HepG2 (cell line): ENCODE measurements around the gene SLC38A9.

Source experiments
- CREB1 ChIP-seq, 2 experiments: fragments of 450-650 bp in 1 of 2; IDR thresholded peaks; 2 replicates each; pipeline ENCODE4 v1.6.1; 2016 to 2017; ENCODE audit warnings: control low read depth in 1 of 2, mild to moderate bottlenecking in 1 of 2, missing compliant biosample characterization in 1 of 2, missing genetic modification characterization in 1 of 2
- GATAD2A ChIP-seq: IDR thresholded peaks from 2 replicates; pipeline ENCODE4 v1.6.1; 2016
- MYC ChIP-seq: sonication (generic); formaldehyde crosslinking; IDR thresholded peaks from 2 replicates; pipeline ENCODE4 v1.9.0; 2021; ENCODE audit warnings: missing genetic modification reagents, borderline replicate concordance
- POLR2A ChIP-seq, 2 experiments: IDR thresholded peaks; 2 replicates each; pipeline ENCODE4 v1.6.1; 2011; ENCODE audit warnings: low read depth in 2 of 2, low read length in 2 of 2, mild to moderate bottlenecking in 1 of 2, moderate library complexity in 1 of 2; ENCODE audit not compliant: insufficient read depth in 1 of 2
- TF ChIP-seq, protein P1 (sequence below): IDR thresholded peaks from 2 replicates; pipeline ENCODE4 v1.6.1; 2016; ENCODE audit warnings: missing compliant biosample characterization, missing genetic modification reagents, borderline replicate concordance
- TF ChIP-seq, protein P2 (sequence below): sonication (generic); formaldehyde crosslinking; IDR thresholded peaks from 2 replicates; pipeline ENCODE4 v1.5.0; 2020; ENCODE audit warnings: mild to moderate bottlenecking, missing genetic modification reagents, moderate library complexity
- TF ChIP-seq, protein P3 (sequence below): sonication (generic); formaldehyde crosslinking; IDR thresholded peaks from 2 replicates; pipeline ENCODE4 v1.8.0; 2022; ENCODE audit warnings: mild to moderate bottlenecking, missing genetic modification reagents, moderate library complexity

DNA sequence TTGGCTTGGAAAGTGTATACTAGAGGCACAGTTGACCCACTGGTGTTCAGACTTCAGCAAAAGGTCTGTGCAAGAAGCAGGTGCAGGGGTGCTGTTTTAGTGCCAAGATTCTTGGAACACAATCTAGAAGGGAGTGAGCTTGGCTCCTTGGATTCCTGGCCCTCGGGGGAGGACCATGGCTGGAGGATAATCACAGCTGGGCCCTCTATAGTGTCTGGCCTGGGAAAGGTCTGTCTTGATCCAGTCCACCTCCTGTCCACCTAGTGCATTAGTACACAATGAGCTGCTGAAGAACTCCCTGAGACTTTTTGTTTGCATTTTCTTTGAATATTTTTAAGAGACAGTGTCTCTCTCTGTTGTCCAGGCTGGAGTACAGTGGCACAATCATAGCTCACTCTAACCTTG lies 126.9 kb downstream of the SLC38A9 start:
- TF ChIP-seq, protein P1, sequence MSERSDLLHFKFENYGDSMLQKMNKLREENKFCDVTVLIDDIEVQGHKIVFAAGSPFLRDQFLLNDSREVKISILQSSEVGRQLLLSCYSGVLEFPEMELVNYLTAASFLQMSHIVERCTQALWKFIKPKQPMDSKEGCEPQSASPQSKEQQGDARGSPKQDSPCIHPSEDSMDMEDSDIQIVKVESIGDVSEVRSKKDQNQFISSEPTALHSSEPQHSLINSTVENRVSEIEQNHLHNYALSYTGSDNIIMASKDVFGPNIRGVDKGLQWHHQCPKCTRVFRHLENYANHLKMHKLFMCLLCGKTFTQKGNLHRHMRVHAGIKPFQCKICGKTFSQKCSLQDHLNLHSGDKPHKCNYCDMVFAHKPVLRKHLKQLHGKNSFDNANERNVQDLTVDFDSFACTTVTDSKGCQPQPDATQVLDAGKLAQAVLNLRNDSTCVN (CRISPR knock-in tag), result no peak
- TF ChIP-seq POLR2A (IDR thresholded peaks at IDR 0.05; ENCODE audit: insufficient read depth in 1 of 2, low read depth in 2 of 2, low read length in 2 of 2), result no peak
- TF ChIP-seq CREB1 (IDR thresholded peaks at IDR 0.05), result no peak
- no peak for TF ChIP-seq CREB1 (CRISPR knock-in tag; IDR thresholded peaks at IDR 0.05)
- TF ChIP-seq MYC (CRISPR knock-in tag), result no peak
- TF ChIP-seq, protein P2, sequence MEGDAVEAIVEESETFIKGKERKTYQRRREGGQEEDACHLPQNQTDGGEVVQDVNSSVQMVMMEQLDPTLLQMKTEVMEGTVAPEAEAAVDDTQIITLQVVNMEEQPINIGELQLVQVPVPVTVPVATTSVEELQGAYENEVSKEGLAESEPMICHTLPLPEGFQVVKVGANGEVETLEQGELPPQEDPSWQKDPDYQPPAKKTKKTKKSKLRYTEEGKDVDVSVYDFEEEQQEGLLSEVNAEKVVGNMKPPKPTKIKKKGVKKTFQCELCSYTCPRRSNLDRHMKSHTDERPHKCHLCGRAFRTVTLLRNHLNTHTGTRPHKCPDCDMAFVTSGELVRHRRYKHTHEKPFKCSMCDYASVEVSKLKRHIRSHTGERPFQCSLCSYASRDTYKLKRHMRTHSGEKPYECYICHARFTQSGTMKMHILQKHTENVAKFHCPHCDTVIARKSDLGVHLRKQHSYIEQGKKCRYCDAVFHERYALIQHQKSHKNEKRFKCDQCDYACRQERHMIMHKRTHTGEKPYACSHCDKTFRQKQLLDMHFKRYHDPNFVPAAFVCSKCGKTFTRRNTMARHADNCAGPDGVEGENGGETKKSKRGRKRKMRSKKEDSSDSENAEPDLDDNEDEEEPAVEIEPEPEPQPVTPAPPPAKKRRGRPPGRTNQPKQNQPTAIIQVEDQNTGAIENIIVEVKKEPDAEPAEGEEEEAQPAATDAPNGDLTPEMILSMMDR (CRISPR knock-in tag), result no peak
- no peak for TF ChIP-seq GATAD2A
- TF ChIP-seq, protein P3, sequence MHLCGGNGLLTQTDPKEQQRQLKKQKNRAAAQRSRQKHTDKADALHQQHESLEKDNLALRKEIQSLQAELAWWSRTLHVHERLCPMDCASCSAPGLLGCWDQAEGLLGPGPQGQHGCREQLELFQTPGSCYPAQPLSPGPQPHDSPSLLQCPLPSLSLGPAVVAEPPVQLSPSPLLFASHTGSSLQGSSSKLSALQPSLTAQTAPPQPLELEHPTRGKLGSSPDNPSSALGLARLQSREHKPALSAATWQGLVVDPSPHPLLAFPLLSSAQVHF (CRISPR knock-in tag), result no peak
